ENCODE measurements around the gene HNRNPA3. TPM values are rescaled to one million over a fixed set of nuclear protein-coding genes. Genes with fewer than 3 reads are reported as not detected.
"Not testable (repeated sequence)": the region's sequence is repeated elsewhere in the genome, so short reads cannot be mapped to it uniquely, and the experiment has no call there.

Gene HNRNPA3
- polyA plus RNA-seq, 3 donors = 57.1 to 170 (median 155) TPM

DNA sequence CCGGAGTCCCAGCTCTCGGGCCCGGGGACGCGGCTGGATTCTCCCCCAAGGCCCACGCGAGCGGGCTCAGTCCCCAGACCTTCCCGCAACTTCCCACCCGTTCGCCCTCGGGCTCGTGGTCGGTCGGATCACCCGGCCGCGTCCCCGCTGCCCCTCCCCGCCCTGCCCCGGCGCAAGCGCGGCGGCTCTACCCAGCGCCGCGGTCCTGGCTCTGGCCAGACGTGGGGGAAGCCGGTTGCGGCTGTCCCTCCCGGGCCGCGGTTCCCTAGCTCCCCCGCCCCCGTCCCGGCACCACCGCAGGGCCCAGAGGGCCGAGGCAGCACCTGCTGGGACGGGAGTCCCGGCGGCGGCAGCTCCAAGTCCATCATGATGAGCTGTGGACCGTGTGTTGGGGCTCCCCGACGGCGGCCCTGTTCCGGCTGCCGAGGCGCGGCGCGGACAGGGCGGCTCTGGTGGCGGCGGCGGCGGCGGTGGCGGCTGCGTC lies 51.7 kb downstream of the HNRNPA3 start:
- 0 to 1% (median 0%) methylated on average over 20 to 61 of the region's 61 CpGs for WGBS, 3 donors
- peak overlapping the region; percentile 99 for H3K27ac ChIP-seq (ENCODE audit: low read depth, low read length)

DNA sequence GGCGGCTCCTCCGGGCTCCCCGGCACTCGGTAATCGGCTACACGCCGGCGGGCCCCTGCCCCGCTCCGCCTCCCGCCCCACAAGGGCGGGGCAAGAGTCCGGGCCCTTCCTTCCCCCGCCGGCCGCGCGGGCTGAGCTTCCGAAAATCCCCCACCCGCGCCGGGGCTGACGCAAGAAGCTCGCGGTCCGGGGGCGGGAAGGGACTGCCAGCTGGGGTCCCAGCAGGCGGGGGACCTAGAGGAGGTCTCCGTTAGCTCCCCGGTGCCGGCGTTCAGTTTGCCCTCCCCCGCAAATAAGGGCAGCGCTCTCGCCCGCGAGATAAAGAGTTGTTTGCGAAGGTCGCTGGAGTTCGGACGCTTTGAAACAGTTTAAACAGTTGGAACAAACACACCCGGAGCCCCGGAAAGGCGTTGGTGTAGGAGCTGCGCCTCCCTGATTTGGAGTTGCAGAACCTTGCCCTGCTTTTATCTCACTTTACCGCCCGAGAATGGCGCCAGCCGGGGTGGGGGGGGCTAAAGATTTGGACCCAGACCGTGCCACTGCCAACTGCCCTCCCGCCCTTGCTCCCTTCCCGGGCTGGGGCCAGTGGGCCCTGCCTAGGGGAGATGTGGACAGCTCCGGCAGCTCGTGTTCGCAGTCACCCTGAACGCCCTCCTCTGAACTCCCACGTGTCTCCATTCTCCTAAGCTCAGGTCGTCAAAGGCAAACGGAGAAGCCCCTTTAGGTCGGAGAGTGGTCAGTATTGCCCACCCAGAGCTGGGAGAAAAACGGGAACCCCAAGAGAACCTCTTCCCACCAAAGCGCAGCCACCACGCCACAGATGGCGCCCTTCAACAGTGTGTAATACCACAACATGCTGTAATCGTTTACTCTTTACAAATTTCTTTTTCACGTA lies 52.3 kb downstream of the HNRNPA3 start, which contains the start of gene NFE2L2:
Gene NFE2L2 (minus strand): TSS at position 35 of the 895 bp plus-strand sequence. CDS start 151 bp downstream, outside the sequence.
- 0 to 1% (median 1%) methylated on average over 48 to 66 of the region's 66 CpGs for WGBS, 3 donors
- peak within 1 kb of the TSS; percentile 99 for H3K27ac ChIP-seq (ENCODE audit: low read depth, low read length)

DNA sequence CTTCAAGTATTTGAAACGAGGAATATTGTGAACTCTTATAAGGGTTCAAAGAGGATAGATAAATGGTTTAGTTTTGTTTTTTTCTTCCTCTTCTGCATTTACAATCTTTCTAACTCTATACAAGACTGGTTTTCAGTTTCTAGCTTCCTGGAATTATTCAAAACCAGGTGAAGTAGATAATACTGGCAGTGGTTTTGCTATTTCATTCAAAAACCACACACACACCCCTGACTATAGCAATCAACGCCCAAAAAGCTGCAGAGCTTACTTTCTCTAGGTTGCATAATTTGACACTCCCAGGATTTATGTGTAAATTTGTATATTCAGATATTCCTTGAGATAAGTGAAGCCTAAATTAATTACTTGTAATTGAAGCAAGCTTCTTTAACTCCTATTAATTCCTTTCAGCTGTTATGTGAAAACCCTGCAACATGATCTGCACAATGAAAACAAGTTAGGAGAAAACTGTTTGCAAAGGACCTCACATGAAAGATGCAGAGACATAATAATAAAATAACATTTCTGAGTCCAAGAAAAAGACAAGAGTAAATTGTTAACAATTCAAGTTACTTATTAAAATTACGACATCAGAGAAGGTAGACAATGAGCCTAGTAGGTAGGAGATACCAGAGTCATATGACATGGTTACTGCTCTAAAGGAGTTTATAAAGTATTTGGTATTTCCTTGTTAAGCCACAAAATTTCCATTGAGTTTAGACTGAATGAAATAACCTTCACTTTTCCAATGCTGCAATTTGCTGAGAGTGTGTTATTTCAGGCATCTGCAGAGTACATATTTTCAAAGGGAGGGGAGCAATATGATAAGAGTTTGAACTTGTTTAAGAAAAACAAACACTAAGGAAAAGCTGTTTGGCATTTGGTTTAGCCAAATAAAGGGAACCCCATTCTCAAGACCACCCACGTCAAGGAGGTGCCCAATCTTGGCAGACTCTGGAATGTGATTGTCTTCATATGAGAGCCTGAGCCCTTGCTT lies 53.5 kb downstream of the HNRNPA3 start:
- 13 to 21% (median 13%) methylated on average over 4 of the region's 4 CpGs for WGBS, 3 donors
- no peak overlapping the region for H3K27ac ChIP-seq (ENCODE audit: low read depth, low read length)

DNA sequence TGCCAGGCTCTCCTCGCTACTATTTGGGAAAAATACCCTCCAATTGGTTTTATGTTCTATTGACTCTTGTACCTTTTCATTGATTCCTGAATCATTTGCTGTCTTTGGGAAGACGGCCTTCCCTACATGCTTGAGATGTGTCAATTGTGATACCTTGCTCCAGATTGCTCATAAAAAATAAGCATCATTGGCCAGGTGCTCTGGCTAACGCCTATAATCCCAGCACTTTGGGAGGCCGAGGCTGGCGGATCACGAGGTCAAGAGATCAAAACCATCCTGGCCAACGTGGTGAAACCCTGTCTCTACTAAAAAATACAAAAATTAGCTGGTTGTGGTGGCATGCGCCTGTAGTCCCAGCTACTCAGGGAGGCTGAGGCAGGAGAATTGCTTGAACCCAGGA lies 54.4 kb downstream of the HNRNPA3 start:
- not testable (repeated sequence) for H3K27ac ChIP-seq (ENCODE audit: low read depth, low read length)
- WGBS, 3 donors = 90 to 93% (median 93%) methylated on average over 8 of the region's 8 CpGs

DNA sequence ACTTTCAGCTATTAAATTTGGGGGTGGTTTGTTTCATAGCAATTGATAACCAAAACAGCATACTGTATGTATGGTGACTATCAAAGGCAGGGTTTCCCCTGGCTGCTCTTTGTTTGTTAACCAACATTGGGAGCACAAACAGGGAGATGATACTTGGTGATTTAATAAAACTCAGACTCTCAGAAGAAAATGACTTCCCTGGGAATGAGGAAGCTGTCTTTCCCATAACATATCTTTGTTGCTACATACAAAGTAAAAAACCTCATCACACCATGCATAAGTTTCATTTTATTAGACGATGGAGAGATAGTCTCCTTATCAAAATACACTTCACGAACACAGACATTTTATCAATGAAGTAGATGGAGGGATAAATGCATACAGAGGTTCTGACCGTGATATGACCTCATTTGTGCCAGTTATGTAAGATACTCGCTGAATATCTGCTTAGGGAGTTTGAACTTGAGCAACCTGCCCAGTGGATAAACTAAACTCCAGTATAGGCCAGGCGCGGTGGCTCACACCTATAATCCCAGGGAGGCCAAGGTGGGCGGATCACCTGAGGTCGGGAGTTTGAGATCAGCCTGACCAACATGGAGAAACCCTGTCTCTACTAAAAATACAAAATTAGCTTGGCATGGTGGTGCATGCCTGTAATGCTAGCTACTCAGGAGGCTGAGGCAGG lies 55.7 kb downstream of the HNRNPA3 start:
- WGBS, 3 donors = 71 to 86% (median 78%) methylated on average over 8 of the region's 8 CpGs
- H3K27ac ChIP-seq (ENCODE audit: low read depth, low read length) = no peak overlapping the region

DNA sequence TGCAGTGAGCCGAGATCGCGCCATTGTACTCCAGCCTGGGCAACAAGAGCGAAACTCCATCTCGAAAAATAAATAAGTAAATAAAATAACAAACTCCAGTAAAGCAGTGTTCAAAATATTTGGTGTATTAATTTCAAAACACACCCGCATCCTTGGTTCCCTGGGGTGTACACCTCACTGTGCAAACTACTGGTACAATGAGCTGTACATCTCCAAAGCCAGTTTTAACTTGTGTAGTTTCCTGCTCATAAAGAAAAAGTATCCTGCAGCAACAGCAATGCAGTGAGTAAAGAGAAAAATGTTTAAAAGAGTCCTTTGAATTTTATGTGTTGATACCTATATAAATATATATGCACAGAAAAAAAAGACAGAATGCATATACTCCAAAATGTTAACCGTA lies 56.3 kb downstream of the HNRNPA3 start:
- H3K27ac ChIP-seq (ENCODE audit: low read depth, low read length) = no peak overlapping the region
- 93 to 97% (median 93%) methylated on average over 7 of the region's 7 CpGs for WGBS, 3 donors

DNA sequence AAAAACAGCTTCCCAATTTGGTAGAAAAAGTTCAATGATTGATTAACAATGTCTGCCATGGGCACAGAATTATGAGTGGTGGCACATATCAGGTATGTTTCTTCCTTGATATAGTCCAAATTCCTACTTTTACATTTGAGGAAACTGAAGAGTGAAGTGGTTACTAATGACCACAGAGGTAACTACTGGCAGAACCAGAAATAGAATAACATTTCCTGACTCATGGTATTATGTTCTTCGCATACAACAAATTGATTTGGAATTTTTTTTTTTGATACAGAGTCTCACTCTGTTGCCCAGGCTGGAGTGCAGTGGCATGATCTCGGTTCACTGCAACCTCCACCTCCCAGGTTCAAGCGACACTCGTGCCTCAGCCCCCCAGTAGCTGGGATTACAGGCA lies 57.9 kb downstream of the HNRNPA3 start:
- H3K27ac ChIP-seq (ENCODE audit: low read depth, low read length) = no peak overlapping the region
- WGBS, 3 donors = 86 to 90% (median 87%) methylated on average over 4 of the region's 4 CpGs

DNA sequence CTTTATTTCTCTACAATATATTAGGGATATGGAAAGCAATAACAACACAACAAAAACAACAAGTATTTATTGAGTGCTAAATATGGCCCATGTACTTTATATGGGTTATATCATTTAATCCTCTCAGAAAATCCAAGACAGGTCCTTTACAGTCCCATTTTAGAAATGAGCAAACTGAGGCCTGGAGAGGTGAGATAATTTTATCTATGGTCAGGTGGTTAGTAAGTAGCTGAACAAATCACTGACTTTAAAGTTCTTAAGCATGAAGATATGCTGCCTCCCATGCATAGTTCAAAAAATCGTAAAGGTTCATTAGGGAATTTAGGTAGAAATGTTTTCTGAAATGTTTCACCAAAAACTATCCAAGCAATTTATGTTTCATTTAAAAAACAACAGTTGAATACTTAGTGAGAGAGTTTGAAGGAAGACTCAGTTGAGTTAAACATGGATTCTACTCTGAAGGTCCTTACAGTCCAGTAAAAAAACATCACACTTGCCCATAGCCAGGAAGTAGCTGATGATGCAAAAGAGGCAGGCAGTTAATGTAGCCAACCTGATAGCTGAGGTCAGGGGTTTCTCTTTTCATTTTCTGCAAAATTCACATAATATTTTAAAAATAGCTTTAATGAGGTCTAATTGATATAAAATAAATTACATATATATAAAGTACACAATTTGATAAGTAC lies 59.5 kb downstream of the HNRNPA3 start:
- 93 to 99% (median 95%) methylated on average over 1 of the region's 1 CpG for WGBS, 3 donors

DNA sequence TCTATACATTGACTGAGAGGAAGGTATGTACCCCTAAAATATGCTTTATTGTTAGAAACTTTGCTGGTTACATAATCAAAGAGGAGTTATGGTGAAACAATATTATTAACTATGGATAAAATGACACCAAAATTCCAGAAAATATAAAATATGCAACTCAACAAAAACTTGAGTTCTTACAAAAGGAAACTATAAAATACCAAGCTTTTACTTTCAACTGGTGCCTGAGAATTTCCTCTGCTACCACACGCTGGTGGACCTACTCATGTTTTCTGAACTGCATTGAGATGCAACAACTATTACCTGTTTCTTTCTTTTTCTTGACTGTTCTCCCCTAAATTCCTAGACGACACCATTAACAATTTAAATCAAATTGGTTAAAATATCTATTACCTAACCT lies 60.2 kb downstream of the HNRNPA3 start:
- no peak overlapping the region for H3K27ac ChIP-seq (ENCODE audit: low read depth, low read length)
- 77 to 91% (median 85%) methylated on average over 2 of the region's 2 CpGs for WGBS, 3 donors

More for the DNA sequence above, 59.5 kb downstream of the HNRNPA3 start:
- no peak overlapping the region for H3K27ac ChIP-seq (ENCODE audit: low read depth, low read length)

DNA sequence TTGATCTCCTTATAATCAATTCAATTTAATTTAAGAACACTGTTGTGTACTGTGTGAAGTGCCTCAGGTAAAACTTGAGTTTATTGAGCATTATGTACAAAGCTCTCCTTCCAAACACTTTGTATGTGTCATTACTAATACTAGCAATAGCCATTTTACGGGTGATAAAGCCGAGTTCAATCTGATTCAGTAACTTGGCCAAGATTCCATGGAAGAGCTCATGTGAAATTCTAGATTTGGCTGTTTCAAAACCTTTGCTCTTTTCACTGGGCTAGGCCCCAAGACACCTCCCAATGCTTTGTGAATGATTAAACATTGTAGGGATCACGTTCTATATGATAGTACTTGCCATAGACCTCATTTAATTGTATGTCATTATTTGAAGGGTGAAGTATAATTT lies 60.8 kb downstream of the HNRNPA3 start:
- 32 to 65% (median 59%) methylated on average over 3 of the region's 3 CpGs for WGBS, 3 donors

More for the DNA sequence above, 60.8 kb downstream of the HNRNPA3 start:
- H3K27ac ChIP-seq (ENCODE audit: low read depth, low read length) = no peak overlapping the region

Other genes with a start within 250 kb of the HNRNPA3 start
- gene NFE2L2, start 51.9 kb downstream of the HNRNPA3 start, polyA plus RNA-seq = 100 to 1,000 TPM in 1 of 3 donors, 10 to 100 TPM in 2; 23.9 to 109 (median 82.1) TPM
- 10 to 100 TPM in 2 of 3 donors, 1 to 10 TPM in 1; 6.2 to 12.6 (median 10.3) TPM for gene AGPS, start 180.0 kb downstream of the HNRNPA3 start, polyA plus RNA-seq